Measurements from ENCODE around the gene SHANK2.
A peak's percentile ranks its signal among the peaks of the same experiment; 100 is the strongest.

The SHANK2 gene

GRCh38 chr11:71252269-71252769, at the start of gene SHANK2:
Gene SHANK2 (minus strand): TSS chr11:71252577. CDS start chr11:71147326, 105,251 bp downstream.
- DNase-seq (ENCODE audit: extremely low read depth, low read depth): no peak
- no peak for TF ChIP-seq CTCF (IDR thresholded peaks at IDR 0.05; ENCODE audit: low read depth, low read length, missing control alignments)
- H3K4me3 ChIP-seq (replicated peaks; ENCODE audit: low read depth, low read length): peak within 1 kb of the TSS; percentile 35

- DNase-seq (ENCODE audit: extremely low read depth, low read depth): no peak
Observed at GRCh38 chr11:71301858-71302533, 49.6 kb upstream of the SHANK2 start.

GRCh38 chr11:71301046-71301857, 48.9 kb upstream of the SHANK2 start:
- TF ChIP-seq CTCF (IDR thresholded peaks at IDR 0.05; ENCODE audit: low read depth, low read length, missing control alignments): no peak
- H3K4me3 ChIP-seq (replicated peaks; ENCODE audit: low read depth, low read length): no peak overlapping the region

More at GRCh38 chr11:71301858-71302533, 49.6 kb upstream of the SHANK2 start:
- no peak overlapping the region for H3K4me3 ChIP-seq (replicated peaks; ENCODE audit: low read depth, low read length)
- no peak for TF ChIP-seq CTCF (IDR thresholded peaks at IDR 0.05; ENCODE audit: low read depth, low read length, missing control alignments)

GRCh38 chr11:71300187-71300586, 47.8 kb upstream of the SHANK2 start:
- no peak overlapping the region for H3K4me3 ChIP-seq (replicated peaks; ENCODE audit: low read depth, low read length)
- TF ChIP-seq CTCF (IDR thresholded peaks at IDR 0.05; ENCODE audit: low read depth, low read length, missing control alignments): no peak
- DNase-seq (ENCODE audit: extremely low read depth, low read depth): no peak

More at GRCh38 chr11:71301046-71301857, 48.9 kb upstream of the SHANK2 start:
- DNase-seq (ENCODE audit: extremely low read depth, low read depth): no peak

- no peak overlapping the region for H3K4me3 ChIP-seq (replicated peaks; ENCODE audit: low read depth, low read length)
- no peak for DNase-seq (ENCODE audit: extremely low read depth, low read depth)
Observed at GRCh38 chr11:71298761-71299181, 46.4 kb upstream of the SHANK2 start.

More at GRCh38 chr11:71298761-71299181, 46.4 kb upstream of the SHANK2 start:
- TF ChIP-seq CTCF (IDR thresholded peaks at IDR 0.05; ENCODE audit: low read depth, low read length, missing control alignments): no peak
